Astrocyte of the spinal cord (primary cell): ENCODE results near the gene STAG1.

ENCODE experiments used
- DNase-seq: peaks from one replicate; pipeline ENCODE4 v3.0.0; 2011; ENCODE audit warnings: low read depth, low spot score
- H3K4me3 ChIP-seq: 2 replicates; pipeline ENCODE4 v1.5.1; 2011; ENCODE audit warnings: low read depth, mild to moderate bottlenecking, low read length, moderate library complexity
- CTCF ChIP-seq: IDR thresholded peaks from 2 replicates; pipeline ENCODE4 v1.5.1; 2012; ENCODE audit warnings: low read depth, mild to moderate bottlenecking, low read length, inconsistent platforms
- in situ Hi-C: cut with HindIII; loops from 2 replicates; pipeline ENCODE4 v1.10.0; 2017; ENCODE audit warnings: low sequenced_read_pairs

Gene STAG1

GRCh38 chr3:136639069-136639468 is 113.1 kb downstream of the STAG1 start:
- in situ Hi-C loops: no loop called here
- no peak for TF ChIP-seq CTCF
- DNase-seq: no peak
- no peak overlapping the region for H3K4me3 ChIP-seq

GRCh38 chr3:136637176-136637575 is 115.0 kb downstream of the STAG1 start:
- TF ChIP-seq CTCF: no peak
- no peak overlapping the region for H3K4me3 ChIP-seq
- in situ Hi-C loops: no loop called here

GRCh38 chr3:136634821-136635220 is 117.4 kb downstream of the STAG1 start:
- in situ Hi-C loops: no loop called here
- no peak for TF ChIP-seq CTCF

More at GRCh38 chr3:136637176-136637575, 115.0 kb downstream of the STAG1 start:
- DNase-seq: no peak

GRCh38 chr3:136632625-136633081 is 119.5 kb downstream of the STAG1 start:
- peak; percentile 42 for DNase-seq
- TF ChIP-seq CTCF: no peak

More at GRCh38 chr3:136634821-136635220, 117.4 kb downstream of the STAG1 start:
- no peak overlapping the region for H3K4me3 ChIP-seq
- no peak for DNase-seq

GRCh38 chr3:136631424-136631823 is 120.8 kb downstream of the STAG1 start:
- no peak for DNase-seq
- TF ChIP-seq CTCF: no peak
- in situ Hi-C loops: no loop called here
- H3K4me3 ChIP-seq: no peak overlapping the region

More at GRCh38 chr3:136632625-136633081, 119.5 kb downstream of the STAG1 start:
- in situ Hi-C loops: no loop called here
- H3K4me3 ChIP-seq: no peak overlapping the region

- DNase-seq: no peak
- H3K4me3 ChIP-seq: no peak overlapping the region
- TF ChIP-seq CTCF: no peak
- in situ Hi-C loops: no loop called here
Measured at GRCh38 chr3:136630915-136631314, 121.3 kb downstream of the STAG1 start.

GRCh38 chr3:136626493-136626892 is 125.7 kb downstream of the STAG1 start:
- DNase-seq: no peak
- in situ Hi-C loops: no loop called here

More at GRCh38 chr3:136626493-136626892, 125.7 kb downstream of the STAG1 start:
- no peak for TF ChIP-seq CTCF
- no peak overlapping the region for H3K4me3 ChIP-seq
